Measurements from ENCODE around the gene ZC3H12C. TPM values are rescaled to one million over a fixed set of nuclear protein-coding genes. Genes with fewer than 3 reads are reported as not detected.

ZC3H12C gene
- total and polyA plus RNA-seq, 10 of the 15 experiments (the other 5 are each of a cell fraction or from before 2014, with no cell fraction given), result 0.31 to 31.0 (median 3.7) TPM

GRCh38 chr11:110199184-110199981 is 106.2 kb downstream of the ZC3H12C start:
- RAD21 ChIA-PET (ENCODE audit: unreplicated experiment), result interaction anchor here (1.9 to 4.9 kb wide), 6 partner anchors 164 to 260 kb away, joined by 7 to 58 read pairs (median 34); no protein-coding TSS in a partner anchor
- POLR2A ChIA-PET, result no interaction called here
- no peaks in the 10 kb centered on the region for H3K27me3 ChIP-seq (replicated peaks in 1 of 2; ENCODE audit: control insufficient read depth in 2 of 2, insufficient read depth in 2 of 2, low read length in 1 of 2)
- no peak for DNase-seq (ENCODE audit: low read depth, low spot score)
- 57% methylated on average over 4 of the region's 4 CpGs for whole genome bisulfite sequencing (ENCODE audit: insufficient coverage, insufficient replicate concordance, low lambda C conversion rate, missing lambda C conversion rate)
- TF ChIP-seq ZSCAN29 (IDR thresholded peaks at IDR 0.05) (no peak), FOXM1 (IDR thresholded peaks at IDR 0.05; ENCODE audit: low read depth, low read length) (no peak), LARP7 (IDR thresholded peaks at IDR 0.05) (no peak), MXI1 (IDR thresholded peaks at IDR 0.05; ENCODE audit: low read depth, low read length) (no peak), SMAD1 (IDR thresholded peaks at IDR 0.05; ENCODE audit: low read depth, partially characterized antibody) (no peak), SREBF2 (IDR thresholded peaks at IDR 0.05; ENCODE audit: low read length) (no peak), NR2F1 (conservative IDR thresholded peaks at IDR 0.05) (no peak), HDAC6 (IDR thresholded peaks at IDR 0.05; ENCODE audit: unreplicated experiment) (no peak)
- TF ChIP-seq, protein P1, sequence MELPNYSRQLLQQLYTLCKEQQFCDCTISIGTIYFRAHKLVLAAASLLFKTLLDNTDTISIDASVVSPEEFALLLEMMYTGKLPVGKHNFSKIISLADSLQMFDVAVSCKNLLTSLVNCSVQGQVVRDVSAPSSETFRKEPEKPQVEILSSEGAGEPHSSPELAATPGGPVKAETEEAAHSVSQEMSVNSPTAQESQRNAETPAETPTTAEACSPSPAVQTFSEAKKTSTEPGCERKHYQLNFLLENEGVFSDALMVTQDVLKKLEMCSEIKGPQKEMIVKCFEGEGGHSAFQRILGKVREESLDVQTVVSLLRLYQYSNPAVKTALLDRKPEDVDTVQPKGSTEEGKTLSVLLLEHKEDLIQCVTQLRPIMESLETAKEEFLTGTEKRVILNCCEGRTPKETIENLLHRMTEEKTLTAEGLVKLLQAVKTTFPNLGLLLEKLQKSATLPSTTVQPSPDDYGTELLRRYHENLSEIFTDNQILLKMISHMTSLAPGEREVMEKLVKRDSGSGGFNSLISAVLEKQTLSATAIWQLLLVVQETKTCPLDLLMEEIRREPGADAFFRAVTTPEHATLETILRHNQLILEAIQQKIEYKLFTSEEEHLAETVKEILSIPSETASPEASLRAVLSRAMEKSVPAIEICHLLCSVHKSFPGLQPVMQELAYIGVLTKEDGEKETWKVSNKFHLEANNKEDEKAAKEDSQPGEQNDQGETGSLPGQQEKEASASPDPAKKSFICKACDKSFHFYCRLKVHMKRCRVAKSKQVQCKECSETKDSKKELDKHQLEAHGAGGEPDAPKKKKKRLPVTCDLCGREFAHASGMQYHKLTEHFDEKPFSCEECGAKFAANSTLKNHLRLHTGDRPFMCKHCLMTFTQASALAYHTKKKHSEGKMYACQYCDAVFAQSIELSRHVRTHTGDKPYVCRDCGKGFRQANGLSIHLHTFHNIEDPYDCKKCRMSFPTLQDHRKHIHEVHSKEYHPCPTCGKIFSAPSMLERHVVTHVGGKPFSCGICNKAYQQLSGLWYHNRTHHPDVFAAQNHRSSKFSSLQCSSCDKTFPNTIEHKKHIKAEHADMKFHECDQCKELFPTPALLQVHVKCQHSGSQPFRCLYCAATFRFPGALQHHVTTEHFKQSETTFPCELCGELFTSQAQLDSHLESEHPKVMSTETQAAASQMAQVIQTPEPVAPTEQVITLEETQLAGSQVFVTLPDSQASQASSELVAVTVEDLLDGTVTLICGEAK (IDR thresholded peaks at IDR 0.05; ENCODE audit: borderline replicate concordance), result no peak
- intact Hi-C loops (cut with micrococcal nuclease; ENCODE audit: unreplicated experiment), result no loop called here
- H2AFZ ChIP-seq (ENCODE audit: control insufficient read depth, low read depth, low read length), result no peak overlapping the region
- H3K4me2 ChIP-seq (ENCODE audit: control insufficient read depth, insufficient read depth), result no peak overlapping the region
- ATAC-seq, result no peak
- no peaks in the 10 kb centered on the region for H3K79me2 ChIP-seq (ENCODE audit: control insufficient read depth, insufficient read depth, low read length)
- no peaks in the 10 kb centered on the region for H3K4me1 ChIP-seq (ENCODE audit: control insufficient read depth, insufficient read depth, low read length)
- no peak overlapping the region for H3K27ac ChIP-seq (ENCODE audit: control insufficient read depth, insufficient read depth)
- SMC1A ChIA-PET (ENCODE audit: uncharacterized antibody, unreplicated experiment), result interaction anchor here (1.2 to 9.5 kb wide), 12 partner anchors 29 to 348 kb away, joined by 3 to 113 read pairs (median 16); partner anchors contain the start of gene FDX1
- no peaks in the 10 kb centered on the region for H3K36me3 ChIP-seq (ENCODE audit: control insufficient read depth in 2 of 2, insufficient read depth in 2 of 2, low read length in 1 of 2)
- H4K20me1 ChIP-seq (ENCODE audit: control insufficient read depth, insufficient read depth), result no peaks in the 10 kb centered on the region
- in situ Hi-C loops (cut with MboI), result no loop called here
- no peak overlapping the region for H3K4me3 ChIP-seq
- CTCF ChIA-PET, result interaction anchor here (0.7 to 9.5 kb wide), 14 partner anchors 17 to 1031 kb away, joined by 3 to 178 read pairs (median 12); no protein-coding TSS in a partner anchor
- no peaks in the 10 kb centered on the region; the same call in 2 of the 3 replicates for H3K9me3 ChIP-seq (replicated peaks; ENCODE audit: control insufficient read depth, insufficient read depth, low read length)
- BruUV-seq (replicated peaks), result no TSS peak
- no peak for FAIRE-seq
- no peak overlapping the region for H3K9ac ChIP-seq (ENCODE audit: control insufficient read depth, insufficient read depth, low read length)
